ENCODE results near the gene FBLIM1.

DNA sequence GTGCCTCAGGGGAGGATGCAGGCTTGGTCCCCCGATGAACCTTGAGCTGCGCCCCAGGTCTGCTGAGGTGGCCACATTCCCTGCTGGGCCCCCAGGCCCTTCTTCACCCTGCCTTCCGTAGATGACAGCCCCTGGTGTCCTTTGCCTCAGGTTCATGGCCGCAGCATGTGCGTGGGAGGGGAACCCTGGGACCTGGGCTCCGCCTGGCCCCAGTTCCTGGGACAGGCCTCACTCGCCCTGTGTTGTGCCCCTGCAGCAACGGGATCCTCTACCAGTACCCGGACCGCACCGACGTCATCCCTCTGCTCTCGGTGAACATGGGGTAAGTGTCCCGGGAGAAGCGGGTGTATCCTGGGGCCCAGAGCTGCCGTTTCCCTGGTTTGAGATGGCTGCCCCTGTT is 27.7 kb upstream of the FBLIM1 start:
- TF ChIP-seq, protein P1, sequence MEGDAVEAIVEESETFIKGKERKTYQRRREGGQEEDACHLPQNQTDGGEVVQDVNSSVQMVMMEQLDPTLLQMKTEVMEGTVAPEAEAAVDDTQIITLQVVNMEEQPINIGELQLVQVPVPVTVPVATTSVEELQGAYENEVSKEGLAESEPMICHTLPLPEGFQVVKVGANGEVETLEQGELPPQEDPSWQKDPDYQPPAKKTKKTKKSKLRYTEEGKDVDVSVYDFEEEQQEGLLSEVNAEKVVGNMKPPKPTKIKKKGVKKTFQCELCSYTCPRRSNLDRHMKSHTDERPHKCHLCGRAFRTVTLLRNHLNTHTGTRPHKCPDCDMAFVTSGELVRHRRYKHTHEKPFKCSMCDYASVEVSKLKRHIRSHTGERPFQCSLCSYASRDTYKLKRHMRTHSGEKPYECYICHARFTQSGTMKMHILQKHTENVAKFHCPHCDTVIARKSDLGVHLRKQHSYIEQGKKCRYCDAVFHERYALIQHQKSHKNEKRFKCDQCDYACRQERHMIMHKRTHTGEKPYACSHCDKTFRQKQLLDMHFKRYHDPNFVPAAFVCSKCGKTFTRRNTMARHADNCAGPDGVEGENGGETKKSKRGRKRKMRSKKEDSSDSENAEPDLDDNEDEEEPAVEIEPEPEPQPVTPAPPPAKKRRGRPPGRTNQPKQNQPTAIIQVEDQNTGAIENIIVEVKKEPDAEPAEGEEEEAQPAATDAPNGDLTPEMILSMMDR (IDR thresholded peaks at IDR 0.05): no peak
- TF ChIP-seq POLR2A (IDR thresholded peaks at IDR 0.05): no peak

Measured in testis (tissue), 2 donors.